AG09319 (cell line): Measurements from ENCODE around the gene ADGRL2.

Source experiments
- DNase-seq: peaks from one replicate; pipeline ENCODE4 v3.0.0-alpha.2; 2010; ENCODE audit warnings: low read depth; ENCODE audit errors: extremely low read depth
- CTCF ChIP-seq: IDR thresholded peaks from 2 replicates; pipeline ENCODE4 v1.5.1; 2011; ENCODE audit warnings: low read depth, mild to moderate bottlenecking, inconsistent platforms, low read length, moderate library complexity

The ADGRL2 gene

GRCh38 chr1:81989524-81989923 is 188.8 kb downstream of the ADGRL2 start:
- DNase-seq, result no peak
- TF ChIP-seq CTCF, result no peak

DNA sequence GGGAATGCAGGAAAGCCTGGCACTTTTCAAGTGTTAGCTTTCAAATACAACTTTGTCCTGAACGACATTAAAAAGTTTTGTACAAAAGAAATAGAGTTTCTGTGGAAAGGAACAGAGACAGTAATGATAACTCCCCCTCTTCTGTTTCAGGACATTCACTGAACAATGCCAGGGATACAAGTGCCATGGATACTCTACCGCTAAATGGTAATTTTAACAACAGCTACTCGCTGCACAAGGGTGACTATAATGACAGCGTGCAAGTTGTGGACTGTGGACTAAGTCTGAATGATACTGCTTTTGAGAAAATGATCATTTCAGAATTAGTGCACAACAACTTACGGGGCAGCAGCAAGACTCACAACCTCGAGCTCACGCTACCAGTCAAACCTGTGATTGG is 189.5 kb downstream of the ADGRL2 start:
- DNase-seq, result no peak
- no peak for TF ChIP-seq CTCF

DNA sequence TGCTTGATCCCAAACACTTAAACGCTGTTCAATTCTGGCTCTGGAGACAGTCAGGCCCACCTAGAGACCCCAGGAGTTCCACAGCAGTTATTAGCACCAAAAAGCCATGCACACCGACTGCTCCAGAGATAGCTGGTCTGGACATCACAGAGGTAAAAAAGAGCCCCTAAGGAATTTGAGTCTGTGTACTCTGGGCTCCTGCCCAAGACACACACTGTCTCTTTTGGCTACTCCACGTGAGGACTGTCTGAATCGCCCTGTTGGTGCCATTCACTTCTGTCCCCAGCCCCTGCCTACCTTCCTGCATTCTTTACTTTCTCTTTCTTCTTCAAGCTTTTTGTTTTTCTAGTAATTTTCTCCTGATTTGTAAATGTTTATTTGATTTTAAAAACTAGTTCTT is 197.4 kb downstream of the ADGRL2 start:
- no peak for DNase-seq
- TF ChIP-seq CTCF, result no peak

- no peak for TF ChIP-seq CTCF
- no peak for DNase-seq
These were observed 198.6 kb downstream of the ADGRL2 start for GRCh38 chr1:81999364-81999763.

- TF ChIP-seq CTCF, result no peak
- no peak for DNase-seq
These were observed 199.5 kb downstream of the ADGRL2 start for GRCh38 chr1:82000221-82000620.

DNA sequence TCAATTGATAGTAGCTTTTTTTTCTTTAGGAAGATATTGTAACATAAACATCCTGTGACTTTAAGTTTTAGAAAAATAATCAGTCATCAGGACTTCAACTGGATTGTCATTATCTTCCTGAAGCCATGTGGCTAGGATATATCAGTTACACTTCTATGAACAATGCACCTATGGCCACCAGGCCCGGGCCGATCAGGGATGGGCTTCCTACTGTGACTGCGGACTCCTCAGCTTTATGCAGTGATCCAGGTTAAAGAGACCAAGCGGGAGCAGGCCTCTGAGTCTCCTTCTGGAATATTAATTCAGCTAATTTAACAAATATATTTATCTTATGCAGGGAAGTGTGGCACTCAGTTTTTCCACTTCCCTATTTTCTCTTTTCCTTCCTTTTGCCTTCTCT is 200.6 kb downstream of the ADGRL2 start:
- no peak for TF ChIP-seq CTCF
- no peak for DNase-seq

DNA sequence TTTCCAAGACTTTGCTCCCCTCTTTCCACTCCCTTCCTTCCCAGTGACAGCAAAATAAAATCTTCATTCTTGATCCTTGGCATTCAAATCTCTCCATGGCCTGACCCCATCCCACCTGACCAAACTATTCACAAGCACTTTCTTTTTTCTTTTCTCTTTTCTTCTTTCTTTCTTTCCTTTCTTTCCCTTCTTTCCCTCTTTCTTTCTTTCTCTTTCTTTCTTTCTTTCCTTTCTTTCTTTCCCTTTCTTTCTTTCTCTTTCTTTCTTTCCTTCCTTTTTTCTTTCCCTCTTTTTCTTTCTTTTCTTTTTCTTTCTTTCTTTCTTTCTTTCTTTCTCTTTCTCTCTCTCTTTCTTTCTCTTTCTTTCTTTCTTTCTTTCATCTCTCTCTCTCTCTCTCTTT is 207.1 kb downstream of the ADGRL2 start:
- TF ChIP-seq CTCF, result no peak
- no peak for DNase-seq
